H54 (cell line): Measurements from ENCODE around the gene SELENOO.

ENCODE experiments used
- DNase-seq: peaks from one replicate; pipeline ENCODE4 v3.0.0; 2011; ENCODE audit warnings: low spot score, mixed read lengths; ENCODE audit not compliant: insufficient read length
- FAIRE-seq: peaks from 3 replicates; lab custom pipeline; 2011; peaks lifted over from hg19 to GRCh38; lab: Jason Lieb, UNC
- POLR2A ChIP-seq: IDR thresholded peaks from 2 replicates; pipeline ENCODE4 v1.6.1; 2011; ENCODE audit warnings: low read depth, mild to moderate bottlenecking, low read length

The SELENOO gene

DNA sequence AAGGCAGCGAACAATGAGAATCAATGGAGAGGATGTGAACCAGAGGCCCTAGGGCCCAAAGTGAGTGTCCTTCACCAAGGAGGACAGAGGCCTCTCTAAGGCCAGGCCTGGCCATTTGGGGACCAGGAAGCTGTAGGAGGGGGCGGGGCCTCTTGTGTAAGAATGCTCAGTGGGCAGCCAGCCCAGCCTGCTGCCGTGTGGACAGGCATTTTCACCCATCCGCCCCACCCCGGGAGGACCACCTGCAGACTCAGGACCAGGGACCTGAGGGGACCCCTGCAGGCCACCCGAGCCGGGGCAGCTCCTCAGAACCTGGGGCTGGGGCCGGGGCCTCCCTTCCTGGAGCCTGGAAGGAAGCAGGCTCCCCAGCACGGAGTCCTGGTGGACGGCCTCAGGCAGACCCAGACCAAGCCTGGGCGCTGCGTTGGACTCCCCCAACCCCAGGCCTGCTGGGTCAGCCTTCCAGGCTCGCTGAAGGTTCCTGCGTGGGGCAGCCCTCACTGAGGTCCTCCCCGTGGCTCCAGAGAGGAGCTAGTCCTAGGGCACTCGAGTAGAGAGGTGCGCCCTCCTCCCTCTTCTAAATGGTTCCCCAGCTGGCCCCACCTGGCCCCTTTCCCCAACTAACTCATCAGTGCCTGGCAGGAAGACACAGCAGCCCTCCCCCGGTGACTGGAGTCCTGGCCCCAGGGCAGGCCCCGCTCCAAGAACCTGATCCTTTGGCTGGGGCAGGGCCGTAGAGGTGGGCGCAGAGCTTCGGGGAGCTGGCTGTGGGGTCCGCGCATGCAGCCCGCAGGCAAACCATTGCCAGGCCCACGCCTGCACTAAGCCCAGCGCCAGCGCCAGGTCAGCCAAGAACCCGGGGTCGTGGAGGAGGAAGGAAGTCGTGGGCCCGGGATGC lies 16.6 kb upstream of the SELENOO start:
- FAIRE-seq (no peak), DNase-seq (peak; percentile 59)
- no peak for TF ChIP-seq POLR2A

- no peak for TF ChIP-seq POLR2A
- no peak for FAIRE-seq
- DNase-seq, result no peak
These were observed 15.9 kb upstream of the SELENOO start for GRCh38 chr22:50184902-50185374.

- no peak for FAIRE-seq
- TF ChIP-seq POLR2A, result peak; percentile 49; the same call in 1 of the 2 replicates
- DNase-seq, result peak; percentile 83
These were observed 15.3 kb upstream of the SELENOO start, which contains the start of gene TRABD for GRCh38 chr22:50185375-50186087. Gene TRABD (plus strand): TSS chr22:50185913. CDS start chr22:50193061, 7,148 bp downstream.

DNA sequence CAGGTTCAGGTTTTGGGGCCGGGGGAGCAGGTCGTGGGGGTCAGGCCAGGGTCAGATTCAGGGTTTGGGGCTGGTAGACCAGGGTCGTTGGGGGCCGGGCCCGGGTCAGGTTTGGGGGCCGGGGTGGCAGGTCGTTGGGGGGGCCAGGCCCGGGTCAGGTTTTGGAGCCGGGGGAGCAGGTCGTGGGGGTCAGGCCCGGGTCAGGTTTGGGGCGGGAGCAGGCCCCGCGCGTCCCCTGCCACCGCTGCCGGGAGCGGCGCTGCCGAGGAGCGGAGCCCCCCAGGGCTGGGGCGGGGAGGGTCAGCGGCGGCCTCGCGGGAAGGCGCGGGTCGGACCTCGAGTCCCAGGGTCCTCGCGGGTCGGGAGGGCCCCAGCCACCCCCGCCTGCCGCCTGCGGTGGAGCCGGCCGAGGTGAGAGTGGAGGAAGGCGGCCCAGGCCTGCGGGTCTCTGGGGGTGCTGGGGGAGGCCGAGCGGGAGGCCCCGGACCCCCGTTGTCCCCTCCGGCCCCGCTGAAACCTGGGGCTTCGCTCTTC lies 14.6 kb upstream of the SELENOO start:
- TF ChIP-seq POLR2A, result no peak
- FAIRE-seq (no peak), DNase-seq (no peak)

DNA sequence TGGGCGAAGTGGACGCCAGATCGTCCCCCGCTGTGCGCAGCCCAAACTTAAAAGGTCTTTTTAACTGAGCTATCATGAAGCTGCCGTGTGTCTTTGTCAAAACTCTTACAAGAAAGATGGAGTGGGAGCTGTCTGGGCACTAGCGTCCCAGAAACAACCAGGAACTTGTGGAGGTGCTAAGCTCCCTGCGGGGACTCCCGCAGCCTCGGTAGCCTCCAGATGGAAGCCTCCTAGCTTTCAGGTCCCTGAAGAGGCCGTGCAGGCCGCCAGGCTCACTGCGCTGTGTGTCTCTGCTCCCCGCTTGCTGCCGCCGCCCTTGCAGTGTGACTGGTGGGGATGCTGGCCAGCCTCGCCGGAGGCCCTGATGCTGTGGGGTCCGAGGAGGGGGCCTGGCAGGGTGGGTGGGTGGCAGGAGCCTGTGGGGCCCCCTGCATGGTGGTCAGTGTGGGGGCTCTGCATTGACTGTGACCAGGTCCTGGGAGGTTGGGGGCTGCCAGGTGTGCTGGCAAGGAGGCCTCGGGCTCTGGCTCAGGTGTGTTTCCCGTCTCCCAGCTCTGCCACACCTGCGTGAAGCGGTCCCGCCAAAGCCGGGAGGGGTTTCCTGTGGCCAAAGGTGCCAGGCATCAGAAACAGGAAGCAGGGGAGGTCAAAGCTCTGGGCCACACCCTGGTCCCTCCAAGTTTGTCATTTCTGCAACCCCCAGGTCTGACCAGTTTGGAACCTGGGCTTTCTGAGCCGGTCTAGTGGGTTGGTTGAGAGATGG lies 13.9 kb upstream of the SELENOO start:
- no peak for FAIRE-seq
- TF ChIP-seq POLR2A, result no peak
- no peak for DNase-seq

DNA sequence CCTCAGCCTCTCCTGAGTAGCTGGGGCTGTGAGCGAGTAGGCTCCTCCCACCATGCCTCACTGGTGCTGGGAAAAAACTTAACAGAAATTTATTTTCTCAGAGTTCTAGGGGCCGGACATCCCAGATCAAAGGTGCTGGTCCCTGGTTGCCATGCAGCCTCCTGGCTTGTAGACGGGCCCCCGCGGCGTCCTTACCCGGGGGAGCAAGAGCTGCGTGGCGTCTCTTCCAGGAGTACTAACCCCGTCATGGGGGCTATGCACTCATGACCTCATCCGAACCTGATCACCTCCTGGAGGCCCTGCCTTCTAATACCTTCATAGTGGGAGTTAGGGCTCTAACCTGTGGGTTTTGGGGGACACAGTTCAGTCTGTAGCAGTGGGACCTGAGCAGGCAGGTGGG lies 12.5 kb upstream of the SELENOO start:
- no peak for TF ChIP-seq POLR2A
- FAIRE-seq (no peak), DNase-seq (no peak)

DNA sequence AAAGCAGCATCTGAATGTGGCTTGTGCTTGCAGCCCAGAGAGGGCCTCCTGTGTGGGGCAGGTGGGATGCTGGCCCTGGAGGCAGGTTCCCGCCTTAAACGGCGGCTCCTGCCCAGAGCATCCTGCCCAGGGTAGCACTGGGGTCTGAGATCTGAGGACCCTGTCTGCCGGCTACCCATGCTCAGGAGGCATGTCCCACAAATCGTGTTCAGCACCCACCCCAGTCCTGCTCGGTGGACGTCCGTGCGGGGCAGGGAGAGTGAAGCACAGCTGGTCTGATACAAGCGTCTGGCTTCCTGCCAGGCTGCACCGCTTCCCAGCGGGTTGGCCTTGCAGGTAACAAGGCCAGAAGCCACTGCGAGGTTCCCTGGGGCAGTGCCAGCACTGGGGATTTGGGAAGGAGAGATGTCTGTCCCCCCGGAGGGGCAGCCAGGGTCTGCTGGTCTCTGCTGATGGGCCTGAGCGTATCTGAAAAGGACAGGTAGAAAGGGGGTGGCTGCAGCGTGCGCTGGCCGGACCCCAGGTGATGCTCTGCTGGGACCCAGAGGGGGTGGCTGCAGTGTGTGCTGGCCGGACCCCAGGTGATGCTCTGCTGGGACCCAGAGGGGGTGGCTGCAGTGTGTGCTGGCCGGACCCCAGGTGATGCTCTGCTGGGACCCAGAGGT lies 11.5 kb upstream of the SELENOO start:
- no peak for FAIRE-seq
- DNase-seq, result no peak
- TF ChIP-seq POLR2A, result no peak

- FAIRE-seq (no peak), DNase-seq (no peak)
- no peak for TF ChIP-seq POLR2A
These were observed 11.0 kb upstream of the SELENOO start for GRCh38 chr22:50189849-50190181.

DNA sequence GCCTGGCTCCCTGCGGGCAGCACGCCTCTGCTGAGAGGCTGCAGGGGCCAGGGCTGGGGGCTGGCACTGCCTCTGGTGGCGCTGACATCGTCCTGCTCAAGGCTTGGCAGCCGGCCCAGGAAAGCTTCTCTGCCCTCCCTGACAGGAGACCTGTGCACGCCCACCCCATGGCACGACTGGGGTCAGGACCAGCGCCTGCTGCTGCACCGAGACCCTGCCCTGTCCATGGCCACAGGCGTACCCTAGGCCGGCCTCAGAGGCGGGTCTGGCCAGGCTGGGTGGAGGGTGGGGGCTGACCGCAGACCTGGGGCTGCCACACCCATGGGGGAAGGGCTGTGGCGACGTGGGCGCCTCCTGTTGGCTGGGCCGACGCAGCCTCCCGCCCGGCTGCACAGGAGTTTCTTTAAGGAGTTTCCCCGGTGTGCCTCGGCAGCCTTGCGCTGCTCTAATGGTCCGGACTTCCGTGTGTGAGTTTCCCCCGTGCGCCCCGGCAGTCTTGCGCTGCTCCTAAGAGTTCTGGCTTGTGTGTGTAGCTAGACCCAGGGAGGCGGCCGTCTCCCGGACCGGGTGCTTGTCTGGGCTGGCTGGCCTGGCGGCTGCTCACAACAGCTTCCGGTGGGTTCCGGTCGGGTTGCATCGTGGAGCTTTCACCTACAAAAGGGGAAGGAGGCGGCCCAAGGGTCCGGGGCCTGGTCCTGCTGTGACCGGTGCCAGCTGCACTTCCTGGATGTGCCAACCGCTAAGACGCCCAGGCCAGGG lies 10.4 kb upstream of the SELENOO start:
- no peak for DNase-seq
- no peak for FAIRE-seq
- no peak for TF ChIP-seq POLR2A

DNA sequence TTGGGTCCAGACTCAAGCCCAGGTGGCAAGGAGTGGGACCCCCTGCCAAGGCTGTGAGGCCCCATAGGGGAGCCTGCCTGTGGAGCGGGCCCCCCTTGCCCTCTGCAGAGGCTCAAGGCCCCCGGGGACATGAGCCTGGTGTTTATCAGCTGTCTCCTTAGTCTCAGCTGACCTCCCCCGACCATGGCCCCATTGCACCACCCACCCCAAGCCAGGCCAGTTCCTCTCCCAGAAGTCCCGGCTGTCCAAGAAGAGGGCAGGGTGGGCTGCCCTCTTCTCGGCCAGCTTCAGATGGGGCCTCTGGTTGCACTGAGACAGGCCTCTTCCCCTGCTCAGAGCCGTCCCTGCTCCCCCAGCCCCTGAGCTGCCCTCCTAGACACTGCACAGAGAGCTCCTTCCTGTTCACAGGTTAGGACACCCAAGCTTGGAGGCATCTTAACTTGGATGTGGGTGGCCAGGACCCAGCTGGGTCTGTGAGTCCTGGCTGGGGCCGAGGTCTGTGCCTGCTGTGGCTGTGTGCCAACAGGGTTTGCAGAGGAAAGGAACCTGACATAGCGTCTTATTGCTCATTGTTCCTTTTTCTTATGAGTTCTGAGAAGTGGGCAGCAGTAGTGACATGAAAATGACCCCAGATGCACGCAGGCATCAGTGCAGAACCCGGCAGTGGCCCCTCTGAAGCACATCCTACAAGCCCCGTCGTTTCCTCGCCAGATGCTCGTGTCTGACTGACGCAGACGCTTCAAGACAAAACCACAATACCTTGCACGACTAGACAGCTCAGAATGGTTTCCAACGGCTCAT lies 9.7 kb upstream of the SELENOO start:
- no peak for TF ChIP-seq POLR2A
- FAIRE-seq (no peak), DNase-seq (no peak)

DNA sequence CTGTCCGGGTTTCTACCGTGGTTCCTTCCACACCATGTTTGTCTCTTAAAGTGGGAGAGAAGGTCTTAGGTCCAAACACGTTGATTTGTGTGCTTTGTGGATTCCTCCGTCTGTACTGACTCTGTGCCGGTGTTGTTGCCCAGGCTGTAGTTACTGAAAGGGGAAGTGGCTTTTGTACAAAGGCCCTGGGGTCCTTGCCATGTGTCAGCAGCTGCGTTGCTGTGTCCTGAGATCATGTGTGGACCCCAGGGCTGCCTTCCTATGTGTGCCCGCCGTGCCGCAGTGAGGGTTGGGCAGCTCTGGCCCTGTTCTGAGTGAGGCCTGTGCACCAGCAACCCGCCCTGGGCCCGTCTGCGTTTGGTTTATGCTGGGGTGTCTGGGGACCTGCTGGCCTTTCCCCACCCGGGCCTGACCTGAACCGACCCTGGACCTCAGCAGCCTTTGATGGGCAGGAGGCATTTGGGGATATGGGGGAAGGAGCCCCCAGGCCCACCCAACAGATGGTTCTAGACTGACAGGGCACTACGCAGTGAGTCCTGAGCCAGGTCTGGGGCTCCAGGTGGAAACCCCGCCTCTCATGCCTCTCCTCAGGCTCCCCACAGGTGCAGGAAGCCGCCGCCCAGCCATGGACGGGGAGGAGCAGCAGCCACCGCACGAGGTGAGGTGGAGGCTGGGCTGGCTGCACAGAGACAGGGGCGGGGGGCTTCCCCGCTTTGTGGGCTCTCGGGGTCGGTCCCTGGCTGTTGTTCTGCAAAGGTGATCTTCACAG lies 8.2 kb upstream of the SELENOO start:
- FAIRE-seq (no peak), DNase-seq (no peak)
- TF ChIP-seq POLR2A, result no peak

DNA sequence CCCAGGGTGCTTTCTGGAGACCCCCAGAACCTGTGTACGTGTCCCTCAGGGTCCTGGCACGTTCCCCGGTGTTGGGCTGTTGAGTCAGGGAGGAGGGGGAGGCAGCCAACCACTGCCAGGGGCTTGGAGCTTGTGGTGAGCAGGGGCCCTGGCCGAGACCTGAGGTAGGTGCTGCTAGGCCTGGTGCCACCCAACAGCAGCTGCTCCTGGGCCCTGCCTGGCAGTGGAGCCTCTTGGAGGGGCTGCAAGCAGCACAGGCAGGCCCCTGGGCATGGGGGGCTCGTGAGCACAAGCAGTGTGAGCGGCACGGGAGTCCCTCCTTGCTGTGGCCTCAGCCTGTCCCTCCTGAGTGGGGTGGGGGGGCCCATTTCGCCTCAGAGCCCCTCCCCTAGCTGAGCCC lies 7.2 kb upstream of the SELENOO start:
- no peak for FAIRE-seq
- no peak for TF ChIP-seq POLR2A
- DNase-seq, result no peak
